Stomach (tissue), 9 donors: ENCODE results near the gene SLC5A5. TPM values are rescaled to one million over a fixed set of nuclear protein-coding genes. Genes with fewer than 3 reads are reported as not detected.

ENCODE experiments used
- DNase-seq, 2 donors: peaks; one replicate each; pipeline versions ENCODE4 v3.0.0 to v3.0.0-alpha.2; 2013 to 2019
- H3K27ac ChIP-seq, 5 donors: fragments of 200-600 bp in 4 of 5; sonication (generic) in 4 of 5; one replicate each; pipeline ENCODE4 v1.5.1; 2013 to 2019; ENCODE audit warnings: mild to moderate bottlenecking in 1 of 5, moderate library complexity in 1 of 5
- H3K27me3 ChIP-seq, 3 donors: fragments of 200-600 bp; sonication (generic); one replicate each; pipeline ENCODE4 v1.5.1; 2017 to 2019; ENCODE audit warnings: mixed run types in 1 of 3
- H3K36me3 ChIP-seq, 4 donors: fragments of 200-600 bp; sonication (generic); 1 replicate in 3 of 4; 2 replicates in 1 of 4; pipeline ENCODE4 v1.5.1; 2016 to 2019
- H3K4me1 ChIP-seq, 4 donors: fragments of 200-600 bp; sonication (generic); one replicate each; pipeline ENCODE4 v1.5.1; 2016 to 2019
- H3K4me3 ChIP-seq, 4 donors: fragments of 200-600 bp; sonication (generic) in 3 of 4; one replicate each; pipeline ENCODE4 v1.5.1; 2016 to 2019; ENCODE audit warnings: mild to moderate bottlenecking in 1 of 4
- H3K9me3 ChIP-seq, 4 donors: fragments of 200-600 bp; sonication (generic); one replicate each; pipeline ENCODE4 v1.5.1; 2016 to 2019
- EP300 ChIP-seq: sonication (generic); formaldehyde crosslinking; IDR thresholded peaks from one replicate; pipeline ENCODE4 v1.6.1; 2017; ENCODE audit warnings: antibody characterized with exemption
- POLR2A ChIP-seq, 4 donors: fragments of 450-650 bp; IDR thresholded peaks; one replicate each; pipeline ENCODE4 v1.6.1; 2016; ENCODE audit warnings: antibody characterized with exemption in 4 of 4, control low read depth in 2 of 4, mild to moderate bottlenecking in 1 of 4, moderate library complexity in 1 of 4
- POLR2AphosphoS5 ChIP-seq, 3 donors: sonication (generic); formaldehyde crosslinking; IDR thresholded peaks; one replicate each; pipeline ENCODE4 v1.6.1; 2016; ENCODE audit warnings: antibody characterized with exemption in 3 of 3
- WGBS, 5 donors: extraction: QIAGEN DNeasy Blood & Tissue Kit in 3 of 5; methylation state at CpG; one replicate each; pipeline versions ENCODE4 v1.1.5 to v1.1.7; 2013 to 2018; 5-methylcytosine and 5-hydroxymethylcytosine counted together
- intact Hi-C: fragments of 100-400 bp; cut with DNase I; formaldehyde crosslinking; loops from one replicate; pipeline ENCODE4 v1.15.1; 2023; ENCODE audit warnings: low total_unique reads
- polyA plus RNA-seq, 3 donors: library from polyadenylated mRNA; stranded (reverse); fragments of 200-250 nt; gene quantifications; one replicate each; pipeline ENCODE4 v1.2.3, GENCODE V29; 2013
- total RNA-seq, 5 donors: library from RNA; depleted of rRNA; stranded (reverse); fragments of >200 nt; gene quantifications; one replicate each; pipeline versions ENCODE4 v1.1.0 to v1.2.3, GENCODE V29; 2014 to 2016
- TF ChIP-seq, protein P1 (sequence below), 7 experiments: fragments of 450-650 bp in 4 of 7; fragments of 200-600 bp in 3 of 7; sonication (generic) in 3 of 7; IDR thresholded peaks; one replicate each; pipeline ENCODE4 v1.5.1; 2016 to 2019; ENCODE audit warnings: antibody characterized with exemption in 7 of 7, control low read depth in 2 of 7, mild to moderate bottlenecking in 1 of 7
- donor health status: healthy with polysubstance abuse.
- donor health status: Bipolar disorder and iron deficiency.
- donor health status: healthy.

The SLC5A5 gene
- total and polyA plus RNA-seq, 8 donors: 1.3 to 116 (median 19.7) TPM; not detected in 1

DNA sequence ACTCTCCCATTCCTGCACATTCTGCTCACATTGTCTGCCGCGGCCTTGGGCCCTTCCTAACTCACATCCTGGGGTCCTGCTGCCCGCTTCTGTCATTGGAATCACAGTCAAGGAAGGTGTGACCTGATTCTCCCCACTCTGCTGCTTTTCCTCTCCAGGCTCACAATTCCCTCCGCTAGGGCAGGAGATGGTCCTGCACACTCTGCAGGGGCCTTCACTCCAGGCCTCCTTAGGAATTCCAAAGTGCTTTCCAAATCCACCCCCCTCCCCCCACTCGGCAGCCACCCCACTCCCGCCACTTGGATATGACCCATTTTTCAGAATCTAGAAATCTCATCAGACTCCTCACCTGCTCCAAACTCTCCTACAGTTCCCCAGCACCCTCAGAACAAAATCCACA is 3.1 kb upstream of the SLC5A5 start:
- WGBS, 5 donors: 55 to 64% (median 60%) methylated on average over 6 of the region's 6 CpGs
- Histone ChIP-seq H3K36me3 (peaks cover 8 to 27% (median 20%) of the 10 kb centered on the region in 4 donors), H3K27me3 (peaks cover 18 to 47% (median 40%) of the 10 kb centered on the region in 3 donors), H3K27ac (no peak overlapping the region), H3K9me3 (no peaks in the 10 kb centered on the region), H3K4me3 (no peak overlapping the region), H3K4me1 (peaks cover 22 to 55% (median 39%) of the 10 kb centered on the region in 4 donors)
- TF ChIP-seq POLR2A (IDR thresholded peaks at IDR 0.05) (no peak), POLR2AphosphoS5 (IDR thresholded peaks at IDR 0.05) (no peak), EP300 (no peak)
- TF ChIP-seq, protein P1, sequence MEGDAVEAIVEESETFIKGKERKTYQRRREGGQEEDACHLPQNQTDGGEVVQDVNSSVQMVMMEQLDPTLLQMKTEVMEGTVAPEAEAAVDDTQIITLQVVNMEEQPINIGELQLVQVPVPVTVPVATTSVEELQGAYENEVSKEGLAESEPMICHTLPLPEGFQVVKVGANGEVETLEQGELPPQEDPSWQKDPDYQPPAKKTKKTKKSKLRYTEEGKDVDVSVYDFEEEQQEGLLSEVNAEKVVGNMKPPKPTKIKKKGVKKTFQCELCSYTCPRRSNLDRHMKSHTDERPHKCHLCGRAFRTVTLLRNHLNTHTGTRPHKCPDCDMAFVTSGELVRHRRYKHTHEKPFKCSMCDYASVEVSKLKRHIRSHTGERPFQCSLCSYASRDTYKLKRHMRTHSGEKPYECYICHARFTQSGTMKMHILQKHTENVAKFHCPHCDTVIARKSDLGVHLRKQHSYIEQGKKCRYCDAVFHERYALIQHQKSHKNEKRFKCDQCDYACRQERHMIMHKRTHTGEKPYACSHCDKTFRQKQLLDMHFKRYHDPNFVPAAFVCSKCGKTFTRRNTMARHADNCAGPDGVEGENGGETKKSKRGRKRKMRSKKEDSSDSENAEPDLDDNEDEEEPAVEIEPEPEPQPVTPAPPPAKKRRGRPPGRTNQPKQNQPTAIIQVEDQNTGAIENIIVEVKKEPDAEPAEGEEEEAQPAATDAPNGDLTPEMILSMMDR (IDR thresholded peaks at IDR 0.05): no peak
- DNase-seq: no peak
- intact Hi-C loops: loop anchor here (10.0 kb wide), 1 partner anchor 126 kb away; no protein-coding TSS in a partner anchor

DNA sequence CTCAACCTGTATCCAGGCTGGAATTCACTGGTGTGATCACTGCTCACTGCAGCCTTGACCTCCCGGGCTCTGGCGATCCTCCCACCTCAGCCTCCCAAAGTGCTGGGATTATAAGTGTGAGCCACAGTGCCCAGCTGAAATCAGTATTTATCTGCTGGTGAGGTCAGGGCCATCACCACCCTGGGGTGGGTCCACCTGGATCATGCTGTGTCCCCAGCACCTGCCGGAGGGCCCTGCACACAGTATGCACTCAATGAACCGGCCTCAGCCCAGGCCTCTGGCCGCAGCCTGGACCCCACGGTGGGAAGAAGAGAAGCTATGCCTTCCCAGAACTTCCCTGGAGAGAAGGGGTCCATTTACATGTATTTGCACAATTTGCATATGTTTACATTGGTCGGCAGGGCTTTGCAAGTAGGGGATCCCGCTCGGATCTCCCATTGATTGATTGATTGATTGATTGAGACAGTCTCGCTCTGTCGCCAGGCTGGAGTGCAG is 2.6 kb upstream of the SLC5A5 start:
- DNase-seq: no peak
- Histone ChIP-seq H3K4me3 (no peak overlapping the region), H3K36me3 (peaks cover 3 to 22% (median 15%) of the 10 kb centered on the region in 4 donors), H3K4me1 (peaks cover 20 to 55% (median 39%) of the 10 kb centered on the region in 4 donors), H3K27ac (no peak overlapping the region), H3K9me3 (no peaks in the 10 kb centered on the region), H3K27me3 (peaks cover 18 to 52% (median 45%) of the 10 kb centered on the region in 3 donors)
- WGBS, 5 donors: 48 to 60% (median 51%) methylated on average over 11 of the region's 11 CpGs
- no peak for TF ChIP-seq POLR2A (IDR thresholded peaks at IDR 0.05)
- TF ChIP-seq, protein P1 (IDR thresholded peaks at IDR 0.05): no peak
- intact Hi-C loops: loop anchor here (10.0 kb wide), 1 partner anchor 126 kb away; no protein-coding TSS in a partner anchor

DNA sequence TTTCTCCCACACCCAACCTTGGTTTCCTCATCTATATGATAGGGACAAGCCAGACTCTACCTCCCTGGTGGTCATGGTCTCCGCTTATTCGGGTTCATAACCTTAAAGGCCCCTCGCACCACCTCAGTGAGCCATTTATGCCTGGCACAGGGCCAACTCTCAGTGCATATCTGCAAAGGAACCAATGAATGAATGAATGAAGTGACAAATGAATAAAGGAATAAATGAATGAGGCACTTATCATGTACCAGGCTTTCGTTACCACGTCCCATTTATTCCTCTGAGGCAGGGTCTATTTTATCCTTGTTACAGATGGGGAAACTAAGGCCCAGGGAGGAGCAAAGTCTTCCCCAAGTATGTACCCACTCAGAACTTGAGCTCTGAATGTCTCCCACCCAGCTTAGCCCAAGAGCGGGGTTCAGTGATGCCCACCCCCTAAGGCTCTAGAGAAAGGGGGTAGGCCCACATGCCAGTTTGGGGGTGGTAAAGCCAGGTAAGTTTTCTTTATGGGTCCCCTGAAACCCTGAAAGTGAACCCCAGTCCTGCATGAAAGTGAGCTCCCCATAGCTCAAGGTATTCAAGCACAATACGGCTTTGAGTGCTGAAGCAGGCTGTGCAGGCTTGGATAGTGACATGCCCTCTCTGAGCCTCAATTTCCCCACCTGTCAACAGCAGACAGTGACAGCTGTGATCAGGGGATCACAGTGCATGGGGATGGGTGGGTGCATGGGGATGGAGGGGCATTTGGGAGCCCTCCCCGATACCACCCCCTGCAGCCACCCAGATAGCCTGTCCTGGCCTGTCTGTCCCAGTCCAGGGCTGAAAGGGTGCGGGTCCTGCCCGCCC is 490 bp upstream of the SLC5A5 start:
- no peaks in the 10 kb centered on the region for H3K9me3 ChIP-seq
- intact Hi-C loops: loop anchor here (5.0 kb wide), 1 partner anchor 61 kb away; the partner anchor contains the start of gene CCDC124
- peaks cover 0 to 1% (median 0%) of the 10 kb centered on the region in 4 donors for H3K36me3 ChIP-seq
- H3K4me3 ChIP-seq: peak overlapping the region in 2 of 4 donors; percentile 22 to 47
- 64 to 70% (median 66%) methylated on average over 7 to 10 of the region's 10 CpGs for WGBS, 5 donors
- H3K4me1 ChIP-seq: peaks cover 18 to 42% (median 32%) of the 10 kb centered on the region in 4 donors
- no peak for DNase-seq
- peaks cover 18 to 73% (median 55%) of the 10 kb centered on the region in 3 donors for H3K27me3 ChIP-seq
- peak overlapping the region in 1 of 5 donors; percentile 38 for H3K27ac ChIP-seq
- no peak for TF ChIP-seq EP300
- TF ChIP-seq POLR2AphosphoS5 (IDR thresholded peaks at IDR 0.05): no peak
- TF ChIP-seq, protein P1 (IDR thresholded peaks at IDR 0.05): no peak
- no peak for TF ChIP-seq POLR2A (IDR thresholded peaks at IDR 0.05)

DNA sequence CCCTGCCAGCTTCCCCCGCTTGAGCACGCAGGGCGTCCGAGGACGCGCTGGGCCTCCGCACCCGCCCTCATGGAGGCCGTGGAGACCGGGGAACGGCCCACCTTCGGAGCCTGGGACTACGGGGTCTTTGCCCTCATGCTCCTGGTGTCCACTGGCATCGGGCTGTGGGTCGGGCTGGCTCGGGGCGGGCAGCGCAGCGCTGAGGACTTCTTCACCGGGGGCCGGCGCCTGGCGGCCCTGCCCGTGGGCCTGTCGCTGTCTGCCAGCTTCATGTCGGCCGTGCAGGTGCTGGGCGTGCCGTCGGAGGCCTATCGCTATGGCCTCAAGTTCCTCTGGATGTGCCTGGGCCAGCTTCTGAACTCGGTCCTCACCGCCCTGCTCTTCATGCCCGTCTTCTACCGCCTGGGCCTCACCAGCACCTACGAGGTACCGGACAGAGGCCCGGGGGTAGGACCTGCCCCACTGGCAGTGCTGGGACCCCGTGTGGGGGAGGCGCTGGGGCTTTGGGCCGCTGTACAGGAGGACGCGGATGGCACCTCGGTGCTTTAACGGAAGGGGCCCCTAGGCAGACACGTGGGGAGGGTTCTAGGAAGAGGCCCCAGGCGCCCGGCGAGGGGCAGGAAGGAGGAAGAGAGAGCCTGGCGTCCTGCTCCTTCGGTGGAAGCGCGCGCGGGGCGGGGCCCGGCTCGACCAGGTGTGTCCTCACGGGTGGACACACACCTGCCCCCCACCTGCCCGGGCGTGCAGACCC is 681 bp downstream of the SLC5A5 start:
- 5 to 12% (median 7%) methylated on average over 26 to 61 of the region's 61 CpGs for WGBS, 5 donors
- peak overlapping the region in 3 of 5 donors; percentile 14 to 38 (median 30) for H3K27ac ChIP-seq
- intact Hi-C loops: loop anchor here (5.0 kb wide), 1 partner anchor 60 kb away; the partner anchor contains the start of gene CCDC124

More for the DNA sequence above, 681 bp downstream of the SLC5A5 start:
- no peak for DNase-seq
- Histone ChIP-seq H3K27me3 (peaks cover 18 to 82% (median 55%) of the 10 kb centered on the region in 3 donors), H3K9me3 (no peaks in the 10 kb centered on the region), H3K4me1 (peaks cover 18 to 32% (median 27%) of the 10 kb centered on the region in 4 donors), H3K36me3 (no peaks in the 10 kb centered on the region), H3K4me3 (peak overlapping the region; percentile 22 to 47 (median 24))
- TF ChIP-seq POLR2AphosphoS5 (IDR thresholded peaks at IDR 0.05) (no peak), POLR2A (IDR thresholded peaks at IDR 0.05) (no peak), EP300 (no peak)
- TF ChIP-seq, protein P1 (IDR thresholded peaks at IDR 0.05): no peak
